ENCODE measurements around the gene KCNJ1.

KCNJ1 gene

GRCh38 chr11:128846985-128847384 lies 20.1 kb downstream of the KCNJ1 start:
- no peak for DNase-seq

DNA sequence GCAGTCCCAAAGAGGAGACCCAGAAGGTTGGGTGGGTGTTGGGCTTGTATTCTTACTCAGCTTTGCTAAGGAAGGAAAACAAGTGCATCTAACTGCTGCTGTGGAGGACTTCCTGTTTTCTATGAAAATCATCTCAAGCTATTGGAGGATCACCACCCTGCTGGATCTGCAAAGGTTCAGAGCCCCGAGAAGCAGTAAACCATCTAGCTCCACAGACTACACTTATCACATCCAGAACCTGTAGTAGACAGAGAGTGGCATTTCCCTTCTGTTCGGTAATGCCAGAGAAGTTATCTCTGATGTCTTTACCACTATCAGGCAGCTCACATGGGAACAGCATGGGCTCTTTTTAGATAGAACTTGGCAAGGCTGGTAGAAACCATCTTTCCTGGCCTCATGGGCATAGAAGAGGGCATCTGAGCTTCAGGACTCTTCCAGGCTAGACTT lies 21.7 kb downstream of the KCNJ1 start:
- DNase-seq = no peak

- no peak for DNase-seq
Observed at GRCh38 chr11:128843198-128843785, 23.8 kb downstream of the KCNJ1 start.

DNA sequence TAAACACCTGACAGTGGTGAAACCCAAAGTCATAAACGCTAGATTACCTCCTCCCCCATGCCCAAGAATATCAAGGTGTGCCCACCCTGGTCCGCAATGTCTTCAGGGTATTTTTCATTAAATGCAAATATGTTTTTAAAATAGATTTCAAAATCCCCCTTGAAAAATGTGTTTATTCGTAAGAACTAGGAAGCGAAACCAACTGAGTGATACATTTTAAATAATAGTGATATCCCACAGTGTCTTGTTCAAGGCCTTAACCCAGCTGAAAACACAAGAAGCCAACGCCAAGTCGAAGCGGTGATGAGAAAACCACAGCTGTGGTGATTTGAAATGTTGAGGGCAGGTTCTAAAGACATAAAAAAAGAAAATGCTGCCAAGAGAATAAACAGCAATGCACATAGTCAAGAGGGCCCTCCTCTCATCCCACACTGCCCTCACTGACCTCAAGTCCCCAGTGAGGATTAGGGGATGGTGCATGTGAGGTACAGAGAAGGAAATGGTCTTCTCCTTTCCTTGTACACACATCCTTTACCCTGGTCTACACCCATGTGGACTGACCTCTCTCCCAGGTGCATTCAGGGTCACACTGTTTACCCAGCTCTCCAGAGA lies 25.5 kb downstream of the KCNJ1 start:
- DNase-seq = no peak

- no peak for DNase-seq
Observed at GRCh38 chr11:128840783-128841182, 26.3 kb downstream of the KCNJ1 start.

DNA sequence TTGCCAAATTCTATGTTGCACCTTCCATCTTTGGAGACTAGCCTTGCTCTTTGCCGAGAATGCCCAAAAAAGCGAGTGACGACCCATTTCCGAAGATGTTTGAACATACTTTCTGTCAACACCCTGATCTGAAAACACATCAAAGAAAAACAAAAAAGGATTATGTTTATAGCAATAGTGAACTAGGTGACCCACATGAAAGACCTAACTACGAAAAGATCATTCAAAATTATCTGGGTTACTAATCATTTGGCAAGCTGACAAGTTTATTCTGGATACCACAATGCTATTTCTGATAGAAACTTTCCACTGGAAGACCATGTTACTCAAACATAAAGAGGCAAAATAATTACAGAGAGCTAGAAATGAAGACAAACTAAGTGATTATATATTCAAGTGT lies 27.0 kb downstream of the KCNJ1 start:
- no peak for DNase-seq

DNA sequence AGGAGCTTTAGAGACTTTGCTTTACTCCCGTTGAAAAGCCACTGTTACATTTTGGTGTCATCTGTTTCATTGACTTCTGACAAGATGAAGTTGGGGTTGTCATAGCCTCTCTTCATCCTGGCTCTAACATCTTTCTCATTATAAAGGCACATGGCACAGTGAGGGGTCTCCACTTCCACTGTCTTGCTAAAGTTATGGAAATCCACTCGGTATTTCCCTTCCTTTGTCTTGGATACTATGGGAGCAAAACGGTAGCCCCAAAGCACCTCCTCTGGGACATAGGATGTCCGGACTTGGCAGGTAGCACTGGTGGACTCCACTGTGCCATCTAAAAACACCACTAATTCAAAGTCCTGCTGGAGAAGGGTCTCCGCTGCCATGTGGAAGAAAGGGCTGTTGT lies 28.0 kb downstream of the KCNJ1 start:
- DNase-seq = no peak

GRCh38 chr11:128837627-128838026 lies 29.5 kb downstream of the KCNJ1 start:
- DNase-seq = no peak

- DNase-seq = no peak
Observed at GRCh38 chr11:128835741-128836430, 31.2 kb downstream of the KCNJ1 start.

- no peak for DNase-seq
Observed at GRCh38 chr11:128834157-128834556, 32.9 kb downstream of the KCNJ1 start.

DNA sequence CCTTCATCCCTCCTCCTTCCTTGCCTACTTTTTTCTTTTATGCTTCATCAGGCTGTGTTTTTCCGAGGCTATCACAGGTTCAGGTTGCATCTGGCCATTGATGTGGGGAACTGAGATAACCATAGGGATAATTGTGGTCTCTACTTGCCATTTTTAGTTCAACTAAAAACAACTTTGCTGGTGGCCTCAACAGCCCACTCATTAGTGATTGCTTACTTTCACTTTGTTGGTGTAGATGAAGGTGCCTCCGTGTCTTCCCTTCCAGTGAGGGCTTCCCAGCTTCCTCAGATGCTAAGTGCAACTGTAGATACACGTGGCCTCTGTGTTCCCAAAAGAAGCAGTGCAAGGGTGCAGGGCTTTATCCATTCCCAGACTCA lies 35.0 kb downstream of the KCNJ1 start:
- no peak for DNase-seq

- peak; percentile 49 for DNase-seq
Observed at GRCh38 chr11:128831174-128832120, 35.6 kb downstream of the KCNJ1 start.

- DNase-seq = no peak
Observed at GRCh38 chr11:128830290-128831173, 36.6 kb downstream of the KCNJ1 start.

GRCh38 chr11:128828350-128828749 lies 38.7 kb downstream of the KCNJ1 start:
- no peak for DNase-seq

- DNase-seq = no peak
Observed at GRCh38 chr11:128827191-128827893, 39.8 kb downstream of the KCNJ1 start.

DNA sequence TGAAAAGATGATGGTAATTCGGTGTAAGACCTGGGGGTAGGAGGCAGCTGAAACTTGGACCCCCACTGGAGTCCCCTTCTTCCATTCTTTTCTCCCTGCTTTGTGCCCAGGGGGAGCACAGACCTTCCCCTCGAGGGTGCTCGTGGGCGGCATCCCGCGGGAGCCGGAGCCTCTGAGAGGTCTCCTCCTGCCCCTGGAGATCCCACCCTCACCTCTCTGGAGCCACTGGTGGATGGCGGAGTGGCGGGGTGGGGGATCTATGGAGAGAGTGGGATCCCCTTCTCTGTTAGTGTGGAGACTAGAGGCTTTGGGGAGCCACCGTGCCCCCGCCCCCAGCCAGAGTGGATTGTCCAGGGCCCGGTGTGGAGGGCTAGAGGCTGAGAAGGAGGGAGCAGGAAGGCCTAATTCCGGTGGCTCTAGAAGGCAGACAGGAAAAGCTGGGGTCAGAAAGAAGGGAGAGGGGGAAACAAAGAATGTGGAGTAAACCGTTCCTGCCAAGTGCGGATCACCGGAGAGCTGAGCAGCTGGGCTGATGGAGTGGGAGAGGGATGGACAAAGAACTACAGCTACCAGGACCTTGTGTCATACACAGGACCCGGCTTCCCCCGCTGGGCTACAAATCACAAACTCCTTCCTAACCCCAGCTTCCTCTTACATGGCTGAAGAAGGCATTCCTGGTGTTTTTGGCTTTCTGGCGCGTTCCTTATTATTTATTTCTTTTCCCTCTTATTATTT lies 41.9 kb downstream of the KCNJ1 start:
- DNase-seq = no peak

DNA sequence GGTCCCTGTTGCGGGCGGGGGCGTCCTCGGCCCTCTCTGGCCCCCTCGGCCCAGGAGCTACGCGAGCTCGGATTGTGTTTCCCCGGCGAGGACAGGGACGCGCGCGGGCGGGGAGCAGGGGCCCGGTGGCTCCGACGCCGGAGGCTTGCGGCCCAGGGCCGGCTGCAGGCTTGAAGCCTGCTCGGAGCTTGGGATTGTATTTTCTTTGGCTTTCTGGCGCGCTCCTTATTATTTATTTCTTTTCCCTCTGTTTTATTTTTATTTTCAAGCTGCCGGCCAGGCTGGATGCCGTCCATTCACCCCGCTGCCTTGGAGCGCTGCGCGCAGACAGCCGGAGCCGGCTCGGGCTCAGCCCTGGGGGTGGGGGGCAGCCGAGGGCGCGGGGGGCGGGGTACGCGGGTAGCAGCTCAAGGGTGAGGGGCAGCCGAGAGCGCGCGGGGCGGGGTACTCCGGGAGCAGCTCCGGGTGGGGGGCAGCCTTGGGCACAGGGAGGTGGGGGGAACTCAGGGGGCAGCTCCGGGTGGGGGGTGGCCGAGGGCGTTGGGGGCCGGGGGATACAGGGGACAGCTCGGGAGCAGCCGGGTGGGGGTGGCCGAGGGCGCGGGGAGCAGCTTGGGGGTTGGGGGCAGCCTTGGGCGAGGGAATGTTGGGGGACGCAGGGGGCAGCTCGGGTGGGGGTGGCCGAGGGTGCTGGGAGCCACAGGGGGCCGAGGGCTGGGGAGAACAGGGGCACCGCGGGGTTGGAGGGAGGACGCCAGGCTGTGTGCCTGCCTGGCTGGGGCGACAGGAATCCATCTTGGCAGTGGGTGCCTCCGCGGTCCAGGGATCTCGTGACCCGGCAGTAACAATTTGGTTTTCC lies 42.7 kb downstream of the KCNJ1 start:
- no peak for DNase-seq

GRCh38 chr11:128823753-128824152 lies 43.3 kb downstream of the KCNJ1 start:
- DNase-seq = no peak

- no peak for DNase-seq
Observed at GRCh38 chr11:128822130-128822529, 45.0 kb downstream of the KCNJ1 start.

DNA sequence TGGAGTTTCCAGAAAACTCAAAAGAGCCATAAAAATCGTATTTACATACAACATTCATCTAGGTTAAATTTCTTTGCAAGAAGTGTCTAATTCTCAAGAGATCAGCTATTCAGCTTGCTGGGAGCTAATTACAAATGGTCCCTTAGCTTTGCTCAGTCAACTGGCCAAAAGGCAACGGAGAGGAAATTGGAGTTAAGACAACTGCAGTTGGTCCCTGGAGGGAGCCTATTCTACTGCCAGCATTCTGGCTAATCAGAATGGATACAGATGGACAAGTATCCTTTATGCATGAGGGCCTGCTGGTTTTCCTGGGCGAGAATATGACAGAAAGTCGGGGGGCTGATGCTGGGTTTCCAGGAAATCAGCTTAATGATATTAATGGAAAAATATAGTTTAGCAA lies 45.5 kb downstream of the KCNJ1 start:
- no peak for DNase-seq

Measured in NCI-H1436 treated with DMSO at 0.1 percent for 48 hours (cell line).